ENCODE measurements around the gene GJA5. TPM values are rescaled to one million over a fixed set of nuclear protein-coding genes. Genes with fewer than 3 reads are reported as not detected.

Gene GJA5
- total RNA-seq, 1 donor from 2014 or later = 0.58 TPM

DNA sequence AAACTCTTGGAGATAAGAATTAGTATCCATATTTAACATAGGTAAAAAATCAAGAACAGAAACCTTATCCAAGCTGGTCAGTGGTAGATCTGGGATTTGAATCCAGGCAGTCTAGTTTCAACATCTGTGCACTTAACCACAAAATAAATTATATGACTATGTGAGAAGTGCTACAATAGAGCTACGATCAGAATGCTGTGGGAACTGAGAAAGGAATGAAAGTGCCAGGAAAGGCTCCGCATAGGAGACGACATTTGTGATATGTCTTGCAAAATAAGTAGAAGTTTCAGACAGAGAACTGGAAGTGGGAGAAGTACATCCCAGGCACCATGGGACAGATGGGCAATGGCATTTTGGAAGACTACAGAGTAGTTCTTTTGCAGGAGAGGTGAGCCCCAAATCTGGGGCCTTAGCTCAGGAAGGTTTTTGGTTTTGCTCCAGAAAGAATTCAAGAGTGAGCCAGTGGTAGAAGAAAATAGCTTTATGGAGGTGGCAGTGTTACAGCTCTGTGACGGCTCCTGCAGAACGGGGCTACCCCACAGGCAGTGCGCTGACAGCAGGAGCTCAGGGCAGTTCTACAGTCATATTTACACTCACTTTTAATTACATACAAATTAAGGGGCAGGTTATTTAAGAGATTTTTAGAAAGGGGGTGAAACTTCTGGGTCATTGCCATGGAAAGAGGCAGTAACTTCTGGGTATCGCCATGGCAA lies 25.5 kb upstream of the GJA5 start:
- TF ChIP-seq, protein P1, sequence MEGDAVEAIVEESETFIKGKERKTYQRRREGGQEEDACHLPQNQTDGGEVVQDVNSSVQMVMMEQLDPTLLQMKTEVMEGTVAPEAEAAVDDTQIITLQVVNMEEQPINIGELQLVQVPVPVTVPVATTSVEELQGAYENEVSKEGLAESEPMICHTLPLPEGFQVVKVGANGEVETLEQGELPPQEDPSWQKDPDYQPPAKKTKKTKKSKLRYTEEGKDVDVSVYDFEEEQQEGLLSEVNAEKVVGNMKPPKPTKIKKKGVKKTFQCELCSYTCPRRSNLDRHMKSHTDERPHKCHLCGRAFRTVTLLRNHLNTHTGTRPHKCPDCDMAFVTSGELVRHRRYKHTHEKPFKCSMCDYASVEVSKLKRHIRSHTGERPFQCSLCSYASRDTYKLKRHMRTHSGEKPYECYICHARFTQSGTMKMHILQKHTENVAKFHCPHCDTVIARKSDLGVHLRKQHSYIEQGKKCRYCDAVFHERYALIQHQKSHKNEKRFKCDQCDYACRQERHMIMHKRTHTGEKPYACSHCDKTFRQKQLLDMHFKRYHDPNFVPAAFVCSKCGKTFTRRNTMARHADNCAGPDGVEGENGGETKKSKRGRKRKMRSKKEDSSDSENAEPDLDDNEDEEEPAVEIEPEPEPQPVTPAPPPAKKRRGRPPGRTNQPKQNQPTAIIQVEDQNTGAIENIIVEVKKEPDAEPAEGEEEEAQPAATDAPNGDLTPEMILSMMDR (conservative IDR thresholded peaks at IDR 0.05) = no peak
- no peaks in the 10 kb centered on the region for H3K36me3 Mint-ChIP-seq
- no peak for DNase-seq (ENCODE audit: extremely low spot score, unreplicated experiment)

DNA sequence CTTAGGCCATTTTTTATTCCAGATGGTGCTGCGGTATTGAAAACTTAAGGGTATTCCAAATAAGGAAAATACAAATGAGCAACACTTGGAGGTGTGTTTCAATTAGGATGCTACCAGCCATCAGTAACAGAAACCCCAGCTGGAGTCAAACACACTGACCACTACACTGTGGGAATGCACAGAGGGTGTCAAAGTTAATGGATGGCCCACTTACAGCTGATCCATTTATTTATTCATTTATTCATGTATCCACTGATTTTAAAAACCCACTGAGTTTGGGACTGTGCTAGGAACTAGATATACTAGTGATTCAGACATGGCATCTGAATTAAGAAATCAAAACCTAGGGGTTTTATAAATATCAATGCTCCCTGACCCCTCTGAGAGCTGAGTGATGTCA lies 24.5 kb upstream of the GJA5 start:
- Mint-ChIP-seq H3K4me3 (no peak overlapping the region), H3K4me1 (ENCODE audit: unreplicated experiment) (no peaks in the 10 kb centered on the region), H3K36me3 (no peaks in the 10 kb centered on the region), H3K27me3 (peaks cover 27% of the 10 kb centered on the region), H3K27ac (no peak overlapping the region), H3K9me3 (no peaks in the 10 kb centered on the region)
- no peak for DNase-seq (ENCODE audit: extremely low spot score, unreplicated experiment)
- TF ChIP-seq, protein P1 (conservative IDR thresholded peaks at IDR 0.05) = no peak

More for the DNA sequence above, 25.5 kb upstream of the GJA5 start:
- Mint-ChIP-seq H3K27ac (no peak overlapping the region), H3K27me3 (peaks cover 17% of the 10 kb centered on the region), H3K4me3 (no peak overlapping the region), H3K4me1 (ENCODE audit: unreplicated experiment) (no peaks in the 10 kb centered on the region), H3K9me3 (no peaks in the 10 kb centered on the region)

DNA sequence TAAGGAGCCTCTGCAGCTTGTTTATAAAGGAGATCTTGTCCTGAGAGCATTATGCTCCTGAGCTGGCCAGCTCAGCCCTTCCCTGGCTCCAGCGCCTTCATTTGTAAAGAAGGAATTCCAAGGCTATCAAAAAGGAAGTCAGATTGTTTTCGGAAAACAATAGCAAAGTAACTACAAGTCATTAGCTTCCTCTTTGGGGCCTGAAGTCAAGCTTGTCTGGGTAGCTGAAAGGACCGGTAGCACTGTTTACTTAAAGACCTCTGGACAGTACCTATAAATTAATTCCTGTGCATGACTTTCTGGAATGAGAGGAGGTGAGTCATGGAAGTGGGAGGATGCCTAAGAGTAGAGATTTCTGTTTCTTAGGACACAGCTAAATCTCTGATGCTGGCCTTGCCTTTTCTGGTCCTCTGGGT lies 20.7 kb upstream of the GJA5 start:
- Mint-ChIP-seq H3K36me3 (no peaks in the 10 kb centered on the region), H3K27ac (no peak overlapping the region), H3K4me3 (no peak overlapping the region), H3K4me1 (ENCODE audit: unreplicated experiment) (no peaks in the 10 kb centered on the region), H3K9me3 (no peaks in the 10 kb centered on the region), H3K27me3 (peaks cover 27% of the 10 kb centered on the region)
- TF ChIP-seq, protein P1 (conservative IDR thresholded peaks at IDR 0.05) = no peak
- no peak for DNase-seq (ENCODE audit: extremely low spot score, unreplicated experiment)

DNA sequence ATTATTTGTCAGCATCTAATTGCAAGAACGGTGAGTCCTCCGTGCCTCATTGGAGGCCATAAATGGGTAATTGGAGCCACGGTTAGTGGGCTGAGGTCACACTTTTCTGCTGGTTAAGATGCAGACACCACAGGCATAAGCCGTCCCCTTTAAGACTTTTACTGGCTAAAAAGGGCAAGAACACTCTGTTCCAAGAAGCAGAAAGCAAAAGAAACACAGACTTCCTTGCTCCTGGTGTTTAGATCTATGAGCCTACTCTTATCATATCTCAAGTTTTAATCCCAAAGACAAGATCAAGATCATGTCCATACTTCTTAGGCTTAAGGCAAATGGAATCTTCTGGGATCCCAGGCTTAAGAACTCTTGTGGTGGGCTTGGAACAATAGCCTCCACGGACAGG lies 17.3 kb upstream of the GJA5 start:
- Mint-ChIP-seq H3K36me3 (no peaks in the 10 kb centered on the region), H3K9me3 (no peaks in the 10 kb centered on the region), H3K4me1 (ENCODE audit: unreplicated experiment) (peaks cover 10% of the 10 kb centered on the region), H3K4me3 (no peak overlapping the region), H3K27ac (no peak overlapping the region), H3K27me3 (peaks cover 49% of the 10 kb centered on the region)
- DNase-seq (ENCODE audit: extremely low spot score, unreplicated experiment) = no peak
- TF ChIP-seq, protein P1 (conservative IDR thresholded peaks at IDR 0.05) = no peak

DNA sequence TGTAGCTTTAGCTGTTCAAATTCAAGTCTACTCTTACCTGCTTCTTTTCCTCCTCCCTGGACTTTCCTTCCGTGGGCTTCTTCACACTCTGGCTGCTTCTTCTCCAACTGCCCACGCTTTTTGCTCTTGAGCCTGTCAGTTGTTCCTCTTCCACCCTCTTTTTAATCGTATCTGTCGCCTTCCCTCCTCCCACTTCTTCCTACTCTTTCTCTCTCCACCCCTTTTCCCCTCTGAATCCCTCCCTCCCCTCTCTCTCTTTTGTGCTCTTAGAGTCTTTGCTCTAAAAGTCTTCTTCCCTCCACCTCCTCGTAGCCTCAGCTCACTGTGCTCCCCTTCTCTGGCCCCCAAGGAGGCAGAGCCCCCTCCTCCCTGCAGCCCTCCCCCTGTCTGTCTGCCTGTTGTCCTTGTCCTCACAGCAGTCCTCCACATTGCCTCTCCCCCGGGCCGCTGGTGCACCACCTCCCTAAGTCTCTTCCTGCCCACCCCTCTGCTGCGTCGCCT lies 12.9 kb upstream of the GJA5 start:
- Mint-ChIP-seq H3K9me3 (no peaks in the 10 kb centered on the region), H3K36me3 (no peaks in the 10 kb centered on the region), H3K27me3 (peaks cover 35% of the 10 kb centered on the region), H3K27ac (peak overlapping the region; percentile 37), H3K4me1 (ENCODE audit: unreplicated experiment) (peaks cover 10% of the 10 kb centered on the region), H3K4me3 (peak overlapping the region; percentile 37)
- no peak for DNase-seq (ENCODE audit: extremely low spot score, unreplicated experiment)
- TF ChIP-seq, protein P1 (conservative IDR thresholded peaks at IDR 0.05) = no peak
